ENCODE measurements around the gene ZNF543. TPM values are rescaled to one million over a fixed set of nuclear protein-coding genes. Genes with fewer than 3 reads are reported as not detected.
A peak's percentile ranks its signal among the peaks of the same experiment; 100 is the strongest.

ZNF543 gene
- total and polyA plus RNA-seq, 2 of the 13 experiments (the other 11 are each of a cell fraction or from before 2014, with no cell fraction given), result 2.1 to 8.9 TPM

DNA sequence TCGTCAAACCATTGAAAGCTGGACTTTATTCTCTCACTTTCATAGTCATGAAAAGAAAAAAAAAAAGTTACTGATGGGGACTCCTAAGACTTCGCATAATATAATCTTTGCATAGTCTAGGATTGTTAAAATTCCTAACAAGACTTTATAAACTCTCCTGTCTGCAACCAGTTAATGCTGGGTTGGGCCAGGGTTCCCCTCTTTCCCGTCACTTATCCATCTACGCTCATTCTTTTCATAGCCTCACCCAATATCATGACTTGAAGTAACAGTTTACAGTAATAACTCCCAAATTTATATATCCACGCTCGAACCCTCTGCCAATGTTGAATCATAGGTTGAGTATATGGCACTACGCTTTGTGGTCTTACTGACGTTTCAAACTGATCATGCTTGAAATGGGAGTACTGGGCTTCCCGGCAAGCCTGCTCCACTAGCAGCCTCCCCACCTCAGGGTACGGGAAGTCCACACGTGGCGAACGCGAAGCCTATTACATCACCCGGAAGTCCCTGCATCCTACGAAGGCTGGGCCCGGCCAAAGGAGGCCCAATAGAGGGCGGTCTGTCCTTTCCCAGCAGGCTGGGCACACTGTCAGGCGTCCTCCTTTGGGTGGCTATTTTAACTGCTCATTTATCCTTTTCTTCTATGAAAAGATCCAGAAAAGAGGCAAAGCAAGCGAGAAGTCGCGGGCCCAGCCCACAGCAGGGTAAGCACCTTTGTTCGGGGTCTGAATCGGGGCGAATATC lies 40.7 kb upstream of the ZNF543 start (continued):
- no peak for TF ChIP-seq HMG20B (CRISPR knock-in tag; conservative IDR thresholded peaks at IDR 0.05)
- TF ChIP-seq, protein P1, sequence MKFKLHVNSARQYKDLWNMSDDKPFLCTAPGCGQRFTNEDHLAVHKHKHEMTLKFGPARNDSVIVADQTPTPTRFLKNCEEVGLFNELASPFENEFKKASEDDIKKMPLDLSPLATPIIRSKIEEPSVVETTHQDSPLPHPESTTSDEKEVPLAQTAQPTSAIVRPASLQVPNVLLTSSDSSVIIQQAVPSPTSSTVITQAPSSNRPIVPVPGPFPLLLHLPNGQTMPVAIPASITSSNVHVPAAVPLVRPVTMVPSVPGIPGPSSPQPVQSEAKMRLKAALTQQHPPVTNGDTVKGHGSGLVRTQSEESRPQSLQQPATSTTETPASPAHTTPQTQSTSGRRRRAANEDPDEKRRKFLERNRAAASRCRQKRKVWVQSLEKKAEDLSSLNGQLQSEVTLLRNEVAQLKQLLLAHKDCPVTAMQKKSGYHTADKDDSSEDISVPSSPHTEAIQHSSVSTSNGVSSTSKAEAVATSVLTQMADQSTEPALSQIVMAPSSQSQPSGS (CRISPR knock-in tag; IDR thresholded peaks at IDR 0.05), result peak; percentile 97
- TF ChIP-seq NFKBIZ (CRISPR knock-in tag; IDR thresholded peaks at IDR 0.05), result peak; percentile 96; the same call in 1 of the 2 replicates
- TF ChIP-seq ISL2 (CRISPR knock-in tag; IDR thresholded peaks at IDR 0.05), result 0 out of 2 replicates have a peak, but pooled peaks have one; percentile 41
- TF ChIP-seq, protein P2, sequence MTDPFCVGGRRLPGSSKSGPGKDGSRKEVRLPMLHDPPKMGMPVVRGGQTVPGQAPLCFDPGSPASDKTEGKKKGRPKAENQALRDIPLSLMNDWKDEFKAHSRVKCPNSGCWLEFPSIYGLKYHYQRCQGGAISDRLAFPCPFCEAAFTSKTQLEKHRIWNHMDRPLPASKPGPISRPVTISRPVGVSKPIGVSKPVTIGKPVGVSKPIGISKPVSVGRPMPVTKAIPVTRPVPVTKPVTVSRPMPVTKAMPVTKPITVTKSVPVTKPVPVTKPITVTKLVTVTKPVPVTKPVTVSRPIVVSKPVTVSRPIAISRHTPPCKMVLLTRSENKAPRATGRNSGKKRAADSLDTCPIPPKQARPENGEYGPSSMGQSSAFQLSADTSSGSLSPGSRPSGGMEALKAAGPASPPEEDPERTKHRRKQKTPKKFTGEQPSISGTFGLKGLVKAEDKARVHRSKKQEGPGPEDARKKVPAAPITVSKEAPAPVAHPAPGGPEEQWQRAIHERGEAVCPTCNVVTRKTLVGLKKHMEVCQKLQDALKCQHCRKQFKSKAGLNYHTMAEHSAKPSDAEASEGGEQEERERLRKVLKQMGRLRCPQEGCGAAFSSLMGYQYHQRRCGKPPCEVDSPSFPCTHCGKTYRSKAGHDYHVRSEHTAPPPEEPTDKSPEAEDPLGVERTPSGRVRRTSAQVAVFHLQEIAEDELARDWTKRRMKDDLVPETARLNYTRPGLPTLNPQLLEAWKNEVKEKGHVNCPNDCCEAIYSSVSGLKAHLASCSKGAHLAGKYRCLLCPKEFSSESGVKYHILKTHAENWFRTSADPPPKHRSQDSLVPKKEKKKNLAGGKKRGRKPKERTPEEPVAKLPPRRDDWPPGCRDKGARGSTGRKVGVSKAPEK (CRISPR knock-in tag; IDR thresholded peaks at IDR 0.05; ENCODE audit: borderline replicate concordance), result no peak
- TF ChIP-seq, protein P3, sequence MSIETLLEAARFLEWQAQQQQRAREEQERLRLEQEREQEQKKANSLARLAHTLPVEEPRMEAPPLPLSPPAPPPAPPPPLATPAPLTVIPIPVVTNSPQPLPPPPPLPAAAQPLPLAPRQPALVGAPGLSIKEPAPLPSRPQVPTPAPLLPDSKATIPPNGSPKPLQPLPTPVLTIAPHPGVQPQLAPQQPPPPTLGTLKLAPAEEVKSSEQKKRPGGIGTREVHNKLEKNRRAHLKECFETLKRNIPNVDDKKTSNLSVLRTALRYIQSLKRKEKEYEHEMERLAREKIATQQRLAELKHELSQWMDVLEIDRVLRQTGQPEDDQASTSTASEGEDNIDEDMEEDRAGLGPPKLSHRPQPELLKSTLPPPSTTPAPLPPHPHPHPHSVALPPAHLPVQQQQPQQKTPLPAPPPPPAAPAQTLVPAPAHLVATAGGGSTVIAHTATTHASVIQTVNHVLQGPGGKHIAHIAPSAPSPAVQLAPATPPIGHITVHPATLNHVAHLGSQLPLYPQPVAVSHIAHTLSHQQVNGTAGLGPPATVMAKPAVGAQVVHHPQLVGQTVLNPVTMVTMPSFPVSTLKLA (IDR thresholded peaks at IDR 0.05), result peak; percentile 81
- TF ChIP-seq RFX3 (CRISPR knock-in tag; IDR thresholded peaks at IDR 0.05), result no peak
- TF ChIP-seq POGZ (CRISPR knock-in tag; IDR thresholded peaks at IDR 0.05), result 0 out of 2 replicates have a peak, but pooled peaks have one; percentile 57
- 0 out of 2 replicates have a peak, but pooled peaks have one; percentile 44 for TF ChIP-seq ZNF816 (CRISPR knock-in tag; IDR thresholded peaks at IDR 0.05; ENCODE audit: borderline replicate concordance)
- TF ChIP-seq PCBP1 (IDR thresholded peaks at IDR 0.05; ENCODE audit: borderline replicate concordance, low read depth, low read length), result no peak
- TF ChIP-seq CCAR2 (optimal IDR thresholded peaks at IDR 0.05; ENCODE audit: low read depth, low read length), result no peak
- TF ChIP-seq SETDB1 (CRISPR knock-in tag; IDR thresholded peaks at IDR 0.05; ENCODE audit: borderline replicate concordance), result 0 out of 2 replicates have a peak, but pooled peaks have one; percentile 31
- TF ChIP-seq, protein P4, sequence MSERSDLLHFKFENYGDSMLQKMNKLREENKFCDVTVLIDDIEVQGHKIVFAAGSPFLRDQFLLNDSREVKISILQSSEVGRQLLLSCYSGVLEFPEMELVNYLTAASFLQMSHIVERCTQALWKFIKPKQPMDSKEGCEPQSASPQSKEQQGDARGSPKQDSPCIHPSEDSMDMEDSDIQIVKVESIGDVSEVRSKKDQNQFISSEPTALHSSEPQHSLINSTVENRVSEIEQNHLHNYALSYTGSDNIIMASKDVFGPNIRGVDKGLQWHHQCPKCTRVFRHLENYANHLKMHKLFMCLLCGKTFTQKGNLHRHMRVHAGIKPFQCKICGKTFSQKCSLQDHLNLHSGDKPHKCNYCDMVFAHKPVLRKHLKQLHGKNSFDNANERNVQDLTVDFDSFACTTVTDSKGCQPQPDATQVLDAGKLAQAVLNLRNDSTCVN (CRISPR knock-in tag; IDR thresholded peaks at IDR 0.05; ENCODE audit: borderline replicate concordance), result peak; percentile 49; the same call in 1 of the 2 replicates
- peak; percentile 86 for TF ChIP-seq CBX5 (CRISPR knock-in tag; IDR thresholded peaks at IDR 0.05; ENCODE audit: borderline replicate concordance)
- 0 out of 2 replicates have a peak, but pooled peaks have one; percentile 35 for TF ChIP-seq ZNF724P (CRISPR knock-in tag; IDR thresholded peaks at IDR 0.05; ENCODE audit: borderline replicate concordance)
- TF ChIP-seq ZNF546 (CRISPR knock-in tag; conservative IDR thresholded peaks at IDR 0.05), result no peak
- TF ChIP-seq MBNL3 (CRISPR knock-in tag; conservative IDR thresholded peaks at IDR 0.05), result no peak
- no peak for TF ChIP-seq NONO (IDR thresholded peaks at IDR 0.05)
- peak; percentile 66 for TF ChIP-seq NONO (CRISPR knock-in tag; conservative IDR thresholded peaks at IDR 0.05)
- peak; percentile 56; the same call in 1 of the 2 replicates for TF ChIP-seq ZNF652 (CRISPR knock-in tag; IDR thresholded peaks at IDR 0.05; ENCODE audit: borderline replicate concordance, low read depth)
- peak; percentile 41 for TF ChIP-seq ZFP1 (CRISPR knock-in tag; IDR thresholded peaks at IDR 0.05)
- peak; percentile 14; the same call in 1 of the 2 replicates for TF ChIP-seq ZNF768 (CRISPR knock-in tag; IDR thresholded peaks at IDR 0.05)
- 0 out of 2 replicates have a peak, but pooled peaks have one; percentile 84 for TF ChIP-seq ZNF335 (CRISPR knock-in tag; IDR thresholded peaks at IDR 0.05)
- peak; percentile 26; the same call in 1 of the 2 replicates for TF ChIP-seq ZNF205 (CRISPR knock-in tag; IDR thresholded peaks at IDR 0.05)
